H9 (cell line): ENCODE data around the gene CFAP46. TPM values are rescaled to one million over a fixed set of nuclear protein-coding genes. Genes with fewer than 3 reads are reported as not detected.

Experiments used
- DNase-seq: peaks from one replicate; pipeline ENCODE4 v3.0.0-alpha.2; 2017
- H2AFZ ChIP-seq: one replicate; pipeline ENCODE4 v1.6.1; 2013; ENCODE audit warnings: mild to moderate bottlenecking, low read length, control low read depth, moderate library complexity
- H2AK5ac ChIP-seq: 2 replicates; pipeline ENCODE4 v1.6.1; 2013; ENCODE audit warnings: low read length, control low read depth, mixed read lengths; ENCODE audit not compliant: insufficient read length
- H2BK120ac ChIP-seq: one replicate; pipeline ENCODE4 v1.6.1; 2013; ENCODE audit warnings: low read depth, mild to moderate bottlenecking, low read length, control low read depth, inconsistent platforms; ENCODE audit not compliant: poor library complexity, severe bottlenecking
- H2BK12ac ChIP-seq: 2 replicates; pipeline ENCODE4 v1.6.1; 2013; ENCODE audit warnings: low read length, control low read depth, mixed read lengths, low read depth; ENCODE audit not compliant: insufficient read length
- H2BK15ac ChIP-seq: 2 replicates; pipeline ENCODE4 v1.6.1; 2013; ENCODE audit warnings: low read depth, low read length, control low read depth
- H2BK20ac ChIP-seq: one replicate; pipeline ENCODE4 v1.6.1; 2013; ENCODE audit warnings: low read depth, mild to moderate bottlenecking, low read length, control low read depth, inconsistent platforms; ENCODE audit not compliant: poor library complexity, severe bottlenecking
- H2BK5ac ChIP-seq: 2 replicates; pipeline ENCODE4 v1.6.1; 2013; ENCODE audit warnings: low read length, control low read depth, mixed read lengths; ENCODE audit not compliant: insufficient read length
- H3K14ac ChIP-seq: 2 replicates; pipeline ENCODE4 v1.6.1; 2013; ENCODE audit warnings: low read length, control low read depth; ENCODE audit not compliant: insufficient read depth
- H3K18ac ChIP-seq: 2 replicates; pipeline ENCODE4 v1.6.1; 2013; ENCODE audit warnings: low read depth, mild to moderate bottlenecking, mixed read lengths, low read length, control low read depth; ENCODE audit not compliant: insufficient read length
- H3K23ac ChIP-seq: 2 replicates; pipeline ENCODE4 v1.6.1; 2013; ENCODE audit warnings: low read length, control low read depth, mixed read lengths, low read depth; ENCODE audit not compliant: insufficient read length
- H3K23me2 ChIP-seq: 2 replicates; pipeline ENCODE4 v1.6.1; 2013; ENCODE audit warnings: low read depth, mild to moderate bottlenecking, mixed read lengths, low read length, control low read depth; ENCODE audit not compliant: insufficient read length, poor library complexity, severe bottlenecking
- H3K27ac ChIP-seq: 2 replicates; pipeline ENCODE4 v1.5.1; 2013; ENCODE audit warnings: low read length, control low read depth, mixed read lengths, low read depth; ENCODE audit not compliant: insufficient read length
- H3K27me3 ChIP-seq: 2 replicates; pipeline ENCODE4 v1.6.1; 2013; ENCODE audit warnings: low read length, control low read depth, inconsistent platforms; ENCODE audit not compliant: insufficient read depth
- H3K4ac ChIP-seq: 2 replicates; pipeline ENCODE4 v1.6.1; 2013; ENCODE audit warnings: low read depth, mild to moderate bottlenecking, control low read depth, inconsistent platforms, low read length, moderate library complexity
- H3K4me1 ChIP-seq: 2 replicates; pipeline ENCODE4 v1.6.1; 2013; ENCODE audit warnings: low read length, control low read depth, inconsistent platforms; ENCODE audit not compliant: insufficient read depth
- H3K4me2 ChIP-seq: 2 replicates; pipeline ENCODE4 v1.6.1; 2013; ENCODE audit warnings: low read length, control low read depth, mixed read lengths; ENCODE audit not compliant: insufficient read length, insufficient read depth
- H3K56ac ChIP-seq: 2 replicates; pipeline ENCODE4 v1.6.1; 2013; ENCODE audit warnings: low read depth, mild to moderate bottlenecking, mixed read lengths, low read length, control low read depth; ENCODE audit not compliant: insufficient read length
- H3K79me1 ChIP-seq: 2 replicates; pipeline ENCODE4 v1.6.1; 2013; ENCODE audit warnings: low read depth, mild to moderate bottlenecking, moderate library complexity, low read length, control low read depth, inconsistent platforms; ENCODE audit not compliant: insufficient read depth, poor library complexity, severe bottlenecking
- H3K79me2 ChIP-seq: 2 replicates; pipeline ENCODE4 v1.6.1; 2013; ENCODE audit warnings: low read length, control low read depth, inconsistent platforms; ENCODE audit not compliant: insufficient read depth
- H3K9ac ChIP-seq: 2 replicates; pipeline ENCODE4 v1.6.1; 2013; ENCODE audit warnings: low read length, control low read depth, mixed read lengths; ENCODE audit not compliant: insufficient read length; ENCODE audit errors: extremely low read depth
- H3K9me3 ChIP-seq: one replicate; pipeline ENCODE4 v1.6.1; 2013; ENCODE audit warnings: low read depth, low read length, inconsistent platforms; ENCODE audit not compliant: control insufficient read depth
- H3T11ph ChIP-seq: one replicate; pipeline ENCODE4 v1.6.1; 2013; ENCODE audit warnings: mild to moderate bottlenecking, low read length, control low read depth, inconsistent platforms
- H4K20me1 ChIP-seq: one replicate; pipeline ENCODE4 v1.6.1; 2013; ENCODE audit not compliant: control insufficient read depth, insufficient read length, insufficient read depth
- H4K5ac ChIP-seq: 2 replicates; pipeline ENCODE4 v1.6.1; 2013; ENCODE audit warnings: low read depth, mild to moderate bottlenecking, mixed read lengths, low read length, control low read depth; ENCODE audit not compliant: insufficient read length
- H4K8ac ChIP-seq: replicated peaks from 2 replicates; pipeline ENCODE4 v1.6.1; 2013; ENCODE audit warnings: low read length, control low read depth, mixed read lengths, low read depth; ENCODE audit not compliant: insufficient read length
- H4K91ac ChIP-seq: 2 replicates; pipeline ENCODE4 v1.6.1; 2013; ENCODE audit warnings: low read depth, mild to moderate bottlenecking, moderate library complexity, mixed read lengths, low read length, control low read depth; ENCODE audit not compliant: insufficient read length
- H3K27ac Mint-ChIP-seq, 3 experiments: 2 replicates in 2 of 3; 3 replicates in 1 of 3; pipeline ENCODE4 v1.8.0; 2020 to 2021; ENCODE audit warnings: mixed read lengths in 3 of 3, mild to moderate bottlenecking in 1 of 3, moderate library complexity in 1 of 3
- H3K27me3 Mint-ChIP-seq: 2 replicates; pipeline ENCODE4 v1.8.0; 2021; ENCODE audit warnings: low read depth, mild to moderate bottlenecking, moderate library complexity, mixed read lengths
- H3K36me3 Mint-ChIP-seq, 3 experiments: 2 replicates in 2 of 3; 3 replicates in 1 of 3; pipeline ENCODE4 v1.8.0; 2020 to 2021; ENCODE audit warnings: low read depth in 3 of 3, mixed read lengths in 3 of 3; ENCODE audit not compliant: insufficient read depth in 1 of 3
- H3K4me1 Mint-ChIP-seq, 2 experiments: 2 replicates each; pipeline ENCODE4 v1.8.0; 2020; ENCODE audit warnings: mixed read lengths in 2 of 2
- H3K4me3 Mint-ChIP-seq, 2 experiments: 2 replicates in 1 of 2; 3 replicates in 1 of 2; pipeline ENCODE4 v1.8.0; 2020 to 2021; ENCODE audit warnings: mild to moderate bottlenecking in 2 of 2, mixed read lengths in 2 of 2, moderate library complexity in 1 of 2
- H3K9me3 Mint-ChIP-seq, 2 experiments: 2 replicates in 1 of 2; 3 replicates in 1 of 2; pipeline ENCODE4 v1.8.0; 2020; ENCODE audit warnings: mild to moderate bottlenecking in 2 of 2, mixed read lengths in 2 of 2, moderate library complexity in 1 of 2
- CTCF ChIP-seq: fragments of 200-600 bp; sonication (generic); conservative IDR thresholded peaks from 3 replicates; pipeline ENCODE4 v1.8.0; 2021; ENCODE audit warnings: antibody characterized with exemption, mild to moderate bottlenecking
- WGBS: extraction: QIAGEN DNeasy Blood & Tissue Kit; methylation state at CpG from one replicate; pipeline ENCODE4 v1.1.7; 2013; ENCODE audit warnings: missing lambda C conversion rate, low lambda C conversion rate, mixed read lengths; ENCODE audit not compliant: insufficient read length; ENCODE audit errors: extremely low coverage; 5-methylcytosine and 5-hydroxymethylcytosine counted together
- total RNA-seq: library from RNA; stranded (reverse); gene quantifications from 2 replicates; pipeline ENCODE4 v1.2.1, GENCODE V29; 2021

CFAP46 gene
- total RNA-seq, 1 experiment from 2014 or later, result 3.1 TPM

- peaks cover 0 to 2% of the 10 kb centered on the region in 2 experiments; a peak in 2 of 5 replicates for H3K9me3 Mint-ChIP-seq
Observed at GRCh38 chr10:132972986-132973902, 30.9 kb upstream of the CFAP46 start.

More at GRCh38 chr10:132972986-132973902, 30.9 kb upstream of the CFAP46 start:
- Histone ChIP-seq H3K18ac (no peak overlapping the region), H2BK20ac (no peak overlapping the region), H4K91ac (no peak overlapping the region), H3T11ph (no peak overlapping the region), H2BK120ac (no peak overlapping the region), H4K5ac (no peak overlapping the region), H3K4me1 (no peaks in the 10 kb centered on the region), H4K8ac (no peak overlapping the region), H3K27ac (no peak overlapping the region), H3K79me1 (no peaks in the 10 kb centered on the region), H3K14ac (no peak overlapping the region), H3K79me2 (no peaks in the 10 kb centered on the region), H3K27me3 (no peaks in the 10 kb centered on the region), H3K9ac (no peak overlapping the region), H2AFZ (no peak overlapping the region), H3K23me2 (no peaks in the 10 kb centered on the region), H3K9me3 (no peaks in the 10 kb centered on the region), H2BK15ac (no peak overlapping the region), H3K23ac (no peak overlapping the region), H2BK5ac (no peak overlapping the region), H2AK5ac (no peak overlapping the region), H3K4ac (no peak overlapping the region), H3K56ac (no peak overlapping the region), H4K20me1 (no peaks in the 10 kb centered on the region), H2BK12ac (no peak overlapping the region), H3K4me2 (no peak overlapping the region)
- TF ChIP-seq CTCF, result no peak
- Mint-ChIP-seq H3K27ac (peak overlapping the region in 1 of 3 experiments; percentile 44; a peak in 1 of 7 replicates), H3K27me3 (peaks cover 6% of the 10 kb centered on the region; the same call in 1 of the 2 replicates), H3K4me3 (no peak overlapping the region), H3K4me1 (peaks cover 6 to 34% of the 10 kb centered on the region in 2 experiments), H3K36me3 (no peaks in the 10 kb centered on the region; a peak in 1 of 7 replicates)
- WGBS, result no CpG with 5 or more reads among the region's 28 CpGs
- no peak for DNase-seq
